Activated naive CD8-positive, alpha-beta T cell treated with anti-CD3 and anti-CD28 coated beads for 36 hours (primary cell): ENCODE measurements around the gene GNAL. TPM values are rescaled to one million over a fixed set of nuclear protein-coding genes. Genes with fewer than 3 reads are reported as not detected.
"Not testable (repeated sequence)": the region's sequence is repeated elsewhere in the genome, so short reads cannot be mapped to it uniquely, and the experiment has no call there.

ENCODE experiments used
- DNase-seq: peaks from one replicate; pipeline ENCODE4 v3.0.0; 2021
- H3K27ac Mint-ChIP-seq: one replicate; pipeline ENCODE4 v1.8.0; 2022; ENCODE audit warnings: mild to moderate bottlenecking, moderate library complexity, mixed read lengths
- H3K27me3 Mint-ChIP-seq: one replicate; pipeline ENCODE4 v1.8.0; 2022; ENCODE audit warnings: mild to moderate bottlenecking, mixed read lengths
- H3K36me3 Mint-ChIP-seq: one replicate; pipeline ENCODE4 v1.8.0; 2021; ENCODE audit warnings: mild to moderate bottlenecking, mixed read lengths
- H3K4me1 Mint-ChIP-seq: one replicate; pipeline ENCODE4 v1.8.0; 2021; ENCODE audit warnings: mixed read lengths
- H3K4me3 Mint-ChIP-seq: one replicate; pipeline ENCODE4 v1.8.0; 2022; ENCODE audit warnings: mild to moderate bottlenecking, moderate library complexity, mixed read lengths
- H3K9me3 Mint-ChIP-seq: one replicate; pipeline ENCODE4 v1.8.0; 2022; ENCODE audit warnings: mixed read lengths
- total RNA-seq, 2 experiments: library from RNA; stranded (reverse); gene quantifications; one replicate each; pipeline ENCODE4 v1.2.3, GENCODE V29; 2021

Gene GNAL
- total RNA-seq, 2 experiments from 2014 or later, result 0.04 TPM; not detected in 1

DNA sequence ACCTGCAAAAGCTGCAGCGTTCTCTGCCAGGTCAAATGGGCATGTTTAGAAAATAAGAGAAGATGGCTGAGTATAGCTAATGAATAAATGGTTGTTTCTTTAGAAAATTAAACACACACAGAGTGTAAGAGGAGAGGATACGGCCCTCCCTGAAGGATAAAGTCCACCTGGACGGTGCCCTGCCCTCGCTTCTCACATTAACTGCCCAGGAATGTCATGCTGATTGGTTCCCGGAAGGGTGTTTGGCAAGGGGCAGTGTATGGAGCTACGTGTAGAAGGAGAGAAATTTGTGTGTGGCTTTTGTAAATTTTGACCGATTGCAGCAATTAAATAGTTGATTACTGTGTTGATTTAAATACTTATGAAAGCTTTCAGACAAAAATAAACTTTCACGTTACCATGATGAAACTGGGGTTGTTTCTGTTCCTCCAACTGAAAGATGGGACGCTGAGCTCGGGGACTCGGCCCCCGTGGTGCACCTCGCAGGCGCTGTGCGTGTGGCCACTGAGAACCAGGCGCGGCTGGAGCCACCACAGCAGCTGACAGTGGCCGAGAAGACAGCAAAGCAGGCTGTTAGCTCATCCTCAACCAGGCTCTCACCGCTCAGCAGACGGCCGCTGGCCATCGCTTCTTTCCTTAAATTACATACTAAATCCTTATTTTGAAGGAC is 196.3 kb downstream of the GNAL start:
- peaks cover 5% of the 10 kb centered on the region for H3K4me1 Mint-ChIP-seq
- H3K27me3 Mint-ChIP-seq, result no peaks in the 10 kb centered on the region
- peaks cover 5% of the 10 kb centered on the region for H3K36me3 Mint-ChIP-seq
- no peak overlapping the region for H3K27ac Mint-ChIP-seq
- no peak overlapping the region for H3K4me3 Mint-ChIP-seq
- H3K9me3 Mint-ChIP-seq, result no peaks in the 10 kb centered on the region
- DNase-seq, result no peak

DNA sequence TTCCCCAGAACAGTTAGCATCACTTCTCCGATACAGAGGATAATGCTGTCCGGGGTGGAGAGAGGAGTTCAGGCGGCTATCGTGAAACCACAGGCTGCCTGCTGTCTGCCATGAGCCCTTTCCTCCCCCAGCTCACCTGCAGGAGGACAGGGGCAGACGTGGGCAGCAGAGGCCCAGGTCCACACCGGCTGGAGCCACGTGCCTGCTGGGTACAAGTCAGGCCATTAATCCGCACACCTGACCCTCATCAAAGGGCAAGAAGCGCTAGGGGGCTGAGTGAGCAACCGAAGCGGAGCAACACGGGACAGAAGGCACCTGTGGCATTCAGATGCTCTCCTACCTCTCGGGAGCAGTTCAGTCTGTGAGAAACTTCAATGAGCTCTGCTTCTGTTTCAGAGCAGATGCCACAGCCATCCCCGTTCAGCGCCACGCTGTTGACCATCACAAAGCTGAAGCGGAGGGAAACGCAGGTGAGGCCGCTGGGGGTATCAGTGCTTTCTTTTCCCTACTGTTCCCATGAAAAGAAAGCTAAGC is 197.6 kb downstream of the GNAL start:
- H3K27me3 Mint-ChIP-seq, result no peaks in the 10 kb centered on the region
- H3K27ac Mint-ChIP-seq, result no peak overlapping the region

DNA sequence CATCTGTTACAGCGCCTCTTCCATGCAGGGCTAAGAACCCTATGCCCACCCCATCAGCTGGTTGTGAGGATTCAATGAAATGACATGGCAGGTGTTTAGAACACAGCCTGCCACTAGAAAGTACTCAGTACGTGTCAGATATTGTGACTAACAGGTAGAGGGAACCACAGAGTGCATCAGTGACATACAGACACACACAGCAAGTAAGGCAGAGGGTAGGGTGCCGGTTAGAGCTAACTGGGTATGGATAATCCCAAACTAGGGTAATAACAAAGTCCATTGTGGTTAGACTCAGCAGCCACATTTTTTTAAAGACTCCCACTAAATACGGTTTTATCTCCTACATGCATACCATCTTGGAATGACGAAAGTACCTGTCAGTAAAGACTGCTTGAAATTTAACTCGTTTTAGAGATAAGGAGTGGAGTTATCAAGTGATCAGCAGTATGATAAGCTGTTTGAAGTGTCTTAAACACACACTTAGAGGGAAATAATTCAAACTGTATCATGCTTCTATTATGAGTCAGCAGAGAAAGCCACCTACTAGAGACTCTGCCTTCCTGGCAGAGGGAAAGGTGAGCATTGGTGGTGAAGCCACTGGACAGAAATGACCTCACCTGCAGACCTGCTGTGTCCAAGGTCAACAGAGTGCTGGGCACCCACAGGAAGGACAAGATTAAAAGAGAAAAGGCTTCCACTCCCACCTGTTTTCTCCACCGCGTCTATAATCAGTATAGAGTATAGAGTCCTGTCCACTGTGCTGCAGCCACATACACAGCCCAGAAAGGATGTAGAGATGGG is 198.5 kb downstream of the GNAL start:
- Mint-ChIP-seq H3K36me3 (peaks cover 7% of the 10 kb centered on the region), H3K27me3 (no peaks in the 10 kb centered on the region), H3K4me1 (peaks cover 5% of the 10 kb centered on the region), H3K9me3 (no peaks in the 10 kb centered on the region), H3K27ac (no peak overlapping the region), H3K4me3 (no peak overlapping the region)
- no peak for DNase-seq

More for the DNA sequence above, 197.6 kb downstream of the GNAL start:
- Mint-ChIP-seq H3K4me3 (no peak overlapping the region), H3K36me3 (peaks cover 7% of the 10 kb centered on the region), H3K9me3 (no peaks in the 10 kb centered on the region), H3K4me1 (peaks cover 5% of the 10 kb centered on the region)
- DNase-seq, result no peak

DNA sequence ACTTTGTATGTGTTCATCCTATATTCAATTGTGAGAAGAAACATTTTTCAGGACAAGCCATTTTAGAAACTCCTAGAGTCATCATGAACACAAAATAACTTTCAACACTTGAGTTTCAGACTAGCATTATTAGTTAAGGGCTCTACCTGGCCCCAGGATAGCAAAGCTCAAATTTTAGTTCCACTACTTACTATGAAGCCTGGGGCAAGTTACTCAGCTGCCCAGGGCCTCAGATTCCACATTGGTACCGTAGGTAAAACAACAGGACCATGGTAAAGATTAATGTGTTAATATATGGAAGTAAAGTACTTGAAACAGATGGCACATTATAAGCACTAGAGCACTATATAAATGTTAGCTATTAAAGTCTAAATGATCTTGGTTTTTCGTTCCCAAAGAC is 199.7 kb downstream of the GNAL start:
- no peaks in the 10 kb centered on the region for H3K27me3 Mint-ChIP-seq
- DNase-seq, result no peak
- no peak overlapping the region for H3K4me3 Mint-ChIP-seq
- peaks cover 10% of the 10 kb centered on the region for H3K36me3 Mint-ChIP-seq
- H3K9me3 Mint-ChIP-seq, result no peaks in the 10 kb centered on the region
- peaks cover 5% of the 10 kb centered on the region for H3K4me1 Mint-ChIP-seq
- H3K27ac Mint-ChIP-seq, result no peak overlapping the region

DNA sequence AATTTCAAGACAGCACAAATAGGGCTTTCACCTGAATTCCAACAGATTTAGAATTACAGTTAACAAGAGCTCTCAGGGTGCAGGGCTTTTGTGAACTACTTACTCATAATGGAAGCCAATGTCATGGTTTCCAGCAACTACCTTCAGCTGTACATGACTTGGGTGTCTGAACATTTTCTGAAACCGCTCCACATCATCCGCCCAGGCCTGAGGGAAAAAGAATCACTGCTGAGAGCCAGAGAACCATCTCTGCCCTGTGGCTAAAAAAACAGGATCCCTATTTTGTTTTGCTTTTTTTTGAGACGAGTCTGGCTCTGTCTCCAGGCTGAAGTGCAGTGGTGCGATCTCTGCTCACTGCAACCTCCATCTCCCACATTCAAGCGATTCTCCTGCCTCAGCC is 200.2 kb downstream of the GNAL start:
- Mint-ChIP-seq H3K4me1 (peaks cover 4% of the 10 kb centered on the region), H3K27me3 (no peaks in the 10 kb centered on the region), H3K36me3 (peaks cover 10% of the 10 kb centered on the region), H3K9me3 (no peaks in the 10 kb centered on the region), H3K4me3 (no peak overlapping the region), H3K27ac (no peak overlapping the region)
- DNase-seq, result no peak

DNA sequence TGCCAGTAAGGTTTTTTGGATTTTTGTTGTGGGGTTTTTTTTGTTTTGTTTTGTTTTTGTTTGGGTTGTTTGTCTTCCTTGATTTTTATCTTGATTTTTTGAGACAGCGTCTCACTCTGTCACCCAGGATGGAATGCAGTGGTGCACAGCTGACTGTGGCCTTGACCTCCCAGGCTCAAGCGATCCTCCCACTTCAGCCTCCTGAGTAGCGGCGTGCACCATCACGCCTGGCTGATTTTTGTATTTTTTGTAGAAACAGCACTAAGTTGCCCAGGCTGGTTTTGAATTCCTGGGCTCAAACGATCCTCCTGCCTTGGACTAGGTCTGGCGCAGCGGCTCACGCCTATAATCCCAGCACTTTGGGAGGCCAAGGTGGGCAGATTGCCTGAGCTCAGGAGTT is 202.7 kb downstream of the GNAL start:
- no peak for DNase-seq
- H3K4me3 Mint-ChIP-seq, result no peak overlapping the region
- H3K27me3 Mint-ChIP-seq, result no peaks in the 10 kb centered on the region
- H3K9me3 Mint-ChIP-seq, result no peaks in the 10 kb centered on the region
- no peaks in the 10 kb centered on the region for H3K4me1 Mint-ChIP-seq
- peaks cover 13% of the 10 kb centered on the region for H3K36me3 Mint-ChIP-seq
- no peak overlapping the region for H3K27ac Mint-ChIP-seq

DNA sequence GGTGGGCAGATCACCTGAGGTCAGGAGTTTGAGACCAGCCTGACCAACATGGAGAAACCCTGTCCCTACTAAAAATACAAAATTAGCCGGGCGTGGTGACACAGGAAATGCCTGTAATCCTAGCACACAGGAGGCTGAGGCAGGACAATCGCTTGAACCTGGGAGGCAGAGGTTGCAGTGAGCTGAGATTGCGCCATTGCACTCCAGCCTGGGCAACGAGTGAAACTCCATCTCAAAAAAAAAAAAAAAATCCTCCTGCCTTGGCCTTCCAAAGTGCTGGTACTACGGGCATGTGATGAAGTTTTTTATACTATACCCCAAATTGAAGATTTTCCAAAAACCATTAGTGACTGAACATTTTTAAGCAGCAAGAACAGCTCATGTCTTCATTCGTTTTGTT is 203.4 kb downstream of the GNAL start:
- H3K36me3 Mint-ChIP-seq, result peaks cover 17% of the 10 kb centered on the region
- not testable (repeated sequence) for H3K4me1 Mint-ChIP-seq, H3K4me3 Mint-ChIP-seq, H3K27me3 Mint-ChIP-seq, DNase-seq, H3K27ac Mint-ChIP-seq, H3K9me3 Mint-ChIP-seq

DNA sequence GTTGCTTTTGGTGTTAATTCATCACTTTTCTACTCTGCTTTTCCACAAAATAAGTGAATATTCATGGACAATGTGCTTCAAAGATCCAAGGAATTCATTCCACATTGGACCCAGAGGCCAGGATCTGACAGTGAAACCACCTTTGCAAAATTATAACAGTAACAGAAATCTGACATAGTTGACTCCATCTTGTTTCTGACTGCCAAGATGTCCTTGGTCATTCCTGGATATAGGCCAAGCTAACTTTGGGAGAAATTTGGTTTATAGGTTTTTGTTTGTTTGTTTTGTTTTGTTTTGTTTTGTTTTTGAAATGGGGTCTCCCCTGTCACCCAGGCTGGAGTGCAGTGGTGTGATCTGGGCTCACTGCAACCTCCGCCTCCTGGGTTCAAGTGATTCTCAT is 208.7 kb downstream of the GNAL start:
- H3K27ac Mint-ChIP-seq, result no peak overlapping the region
- H3K4me1 Mint-ChIP-seq, result peaks cover 2% of the 10 kb centered on the region
- peaks cover 23% of the 10 kb centered on the region for H3K36me3 Mint-ChIP-seq
- H3K27me3 Mint-ChIP-seq, result no peaks in the 10 kb centered on the region
- no peak for DNase-seq
- H3K9me3 Mint-ChIP-seq, result no peaks in the 10 kb centered on the region
- no peak overlapping the region for H3K4me3 Mint-ChIP-seq

DNA sequence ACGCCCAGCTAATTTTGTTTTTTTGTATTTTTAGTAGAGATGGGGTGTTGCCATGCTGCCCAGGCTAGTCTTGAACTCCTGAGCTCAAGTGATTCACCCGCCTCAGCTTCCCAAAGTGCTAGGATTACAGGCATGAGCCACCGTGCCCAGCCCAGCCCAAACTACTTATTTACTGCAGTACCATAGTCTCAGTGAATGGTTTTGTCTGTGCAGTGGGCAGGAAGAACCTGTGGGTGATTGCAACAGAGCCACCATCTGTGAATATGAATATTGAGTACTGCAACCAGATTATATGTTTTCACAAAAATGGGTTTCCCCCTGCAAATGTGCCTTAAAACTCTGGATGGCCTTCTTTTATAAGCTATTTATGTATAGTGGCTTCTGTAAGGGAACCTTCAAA is 210.0 kb downstream of the GNAL start:
- peaks cover 22% of the 10 kb centered on the region for H3K36me3 Mint-ChIP-seq
- no peak for DNase-seq
- H3K4me1 Mint-ChIP-seq, result peaks cover 6% of the 10 kb centered on the region
- no peaks in the 10 kb centered on the region for H3K9me3 Mint-ChIP-seq
- H3K27ac Mint-ChIP-seq, result no peak overlapping the region
- H3K4me3 Mint-ChIP-seq, result no peak overlapping the region
- H3K27me3 Mint-ChIP-seq, result no peaks in the 10 kb centered on the region

DNA sequence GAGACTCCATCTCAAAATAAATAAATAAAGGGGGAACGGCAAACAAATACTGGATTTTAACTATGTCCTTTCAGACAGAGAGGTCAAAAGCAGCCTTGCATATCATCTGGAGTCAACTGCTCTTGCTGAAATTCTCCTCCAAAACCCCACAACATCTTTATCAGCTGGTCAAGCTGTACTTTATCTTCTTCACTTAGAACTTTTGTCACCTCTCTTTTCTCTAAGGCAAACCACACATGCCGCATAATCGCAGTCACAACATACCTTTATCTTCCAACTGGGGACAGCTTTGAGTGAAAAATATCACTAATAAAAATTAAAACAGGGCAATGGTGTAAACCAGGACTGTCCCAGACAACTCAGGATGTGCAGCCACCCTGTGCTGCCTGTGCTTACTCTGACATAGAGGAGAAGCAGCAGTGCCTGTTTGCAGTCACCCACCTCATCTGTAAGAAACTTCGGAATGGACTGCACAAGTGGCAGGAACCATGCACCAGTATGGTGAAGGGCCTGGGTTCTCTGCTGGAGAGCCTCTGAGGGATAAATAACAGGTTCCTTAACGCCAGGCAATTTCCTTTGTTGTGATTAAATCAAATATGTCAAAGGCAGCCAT is 212.9 kb downstream of the GNAL start:
- H3K36me3 Mint-ChIP-seq, result peaks cover 21% of the 10 kb centered on the region
- no peak overlapping the region for H3K4me3 Mint-ChIP-seq
- peaks cover 13% of the 10 kb centered on the region for H3K4me1 Mint-ChIP-seq
- H3K27ac Mint-ChIP-seq, result no peak overlapping the region
- H3K9me3 Mint-ChIP-seq, result no peaks in the 10 kb centered on the region
- H3K27me3 Mint-ChIP-seq, result no peaks in the 10 kb centered on the region
- no peak for DNase-seq

DNA sequence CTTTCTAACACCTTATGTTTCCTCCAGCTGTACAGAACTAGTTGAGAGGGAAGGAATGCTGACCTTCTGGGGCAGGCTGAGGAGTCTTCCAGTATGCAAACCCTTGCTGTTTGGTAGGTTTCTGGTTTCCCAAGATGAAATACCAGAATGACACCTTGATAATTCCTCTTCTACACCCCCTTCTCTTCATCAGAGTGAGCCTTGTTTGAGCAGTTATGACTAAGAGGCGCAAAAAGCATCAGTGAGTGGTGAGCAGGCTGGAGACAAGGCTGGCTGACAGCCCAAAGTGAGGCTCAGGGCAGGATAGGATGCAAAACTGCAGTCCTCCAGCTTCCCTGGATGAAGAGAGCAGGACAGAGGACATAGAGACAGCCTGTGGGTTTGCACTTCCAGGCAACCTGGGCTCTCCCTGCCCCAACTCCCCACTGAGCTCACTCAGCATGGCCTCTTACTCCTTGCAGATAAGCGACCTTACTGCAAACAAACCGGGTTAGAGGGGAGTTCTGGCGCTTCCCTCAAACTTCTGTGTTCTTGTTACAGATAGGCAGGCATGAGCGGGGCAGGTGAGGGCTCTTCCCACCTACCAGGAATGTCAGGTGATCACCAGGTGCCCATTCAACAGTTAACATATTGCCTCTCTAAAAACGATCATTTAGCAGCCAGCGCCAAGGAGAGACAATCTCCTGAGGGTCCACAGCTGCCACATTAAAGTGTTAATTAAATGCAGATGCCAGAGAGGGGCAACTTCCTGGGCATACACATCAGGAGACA is 213.6 kb downstream of the GNAL start:
- no peaks in the 10 kb centered on the region for H3K27me3 Mint-ChIP-seq
- peaks cover 18% of the 10 kb centered on the region for H3K36me3 Mint-ChIP-seq
- peaks cover 18% of the 10 kb centered on the region for H3K4me1 Mint-ChIP-seq
- H3K27ac Mint-ChIP-seq, result no peak overlapping the region
- no peaks in the 10 kb centered on the region for H3K9me3 Mint-ChIP-seq
- H3K4me3 Mint-ChIP-seq, result no peak overlapping the region
- no peak for DNase-seq

DNA sequence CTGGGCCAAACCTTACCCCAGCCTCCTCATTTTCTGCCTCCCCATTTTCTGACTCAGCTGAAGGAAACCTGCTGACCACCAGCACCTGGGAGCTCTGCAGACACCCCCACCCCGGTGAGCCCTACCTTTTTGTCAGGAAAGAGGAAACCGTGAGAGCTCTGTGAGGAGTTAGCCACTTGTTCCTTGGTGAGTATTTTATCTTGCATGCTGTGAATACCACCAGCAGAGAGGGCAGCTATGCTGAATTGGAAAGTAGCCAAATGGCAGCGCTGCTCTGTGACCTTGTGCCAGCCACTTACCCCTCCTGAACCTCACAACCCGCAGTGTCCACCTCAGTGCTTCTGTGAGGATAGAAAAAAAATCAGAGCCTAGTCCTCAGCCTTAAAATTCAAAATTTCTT is 216.5 kb downstream of the GNAL start:
- Mint-ChIP-seq H3K27me3 (no peaks in the 10 kb centered on the region), H3K36me3 (peaks cover 15% of the 10 kb centered on the region), H3K27ac (peak overlapping the region; percentile 20), H3K4me3 (no peak overlapping the region), H3K4me1 (peaks cover 22% of the 10 kb centered on the region), H3K9me3 (no peaks in the 10 kb centered on the region)
- no peak for DNase-seq

DNA sequence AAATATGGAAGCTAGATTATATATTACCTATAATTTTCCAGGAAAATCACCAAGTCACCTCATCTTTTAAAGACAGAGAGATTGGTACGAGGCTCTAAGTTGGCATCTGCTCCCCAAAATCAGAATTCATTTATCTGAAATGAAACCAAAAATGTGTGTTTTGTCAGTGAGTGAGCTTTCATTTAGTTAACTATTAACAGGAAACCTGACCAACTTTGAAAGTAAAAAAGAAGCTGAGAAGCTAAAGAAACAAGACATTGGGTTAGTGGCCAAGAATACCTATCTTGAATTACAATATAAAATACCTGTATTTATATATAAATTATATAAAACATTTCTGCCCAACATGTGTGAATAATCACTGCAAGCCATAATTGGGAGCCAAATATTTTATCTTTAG is 217.1 kb downstream of the GNAL start:
- Mint-ChIP-seq H3K9me3 (no peaks in the 10 kb centered on the region), H3K4me3 (no peak overlapping the region), H3K4me1 (peaks cover 22% of the 10 kb centered on the region), H3K27me3 (no peaks in the 10 kb centered on the region), H3K27ac (peak overlapping the region; percentile 20), H3K36me3 (peaks cover 15% of the 10 kb centered on the region)
- no peak for DNase-seq

DNA sequence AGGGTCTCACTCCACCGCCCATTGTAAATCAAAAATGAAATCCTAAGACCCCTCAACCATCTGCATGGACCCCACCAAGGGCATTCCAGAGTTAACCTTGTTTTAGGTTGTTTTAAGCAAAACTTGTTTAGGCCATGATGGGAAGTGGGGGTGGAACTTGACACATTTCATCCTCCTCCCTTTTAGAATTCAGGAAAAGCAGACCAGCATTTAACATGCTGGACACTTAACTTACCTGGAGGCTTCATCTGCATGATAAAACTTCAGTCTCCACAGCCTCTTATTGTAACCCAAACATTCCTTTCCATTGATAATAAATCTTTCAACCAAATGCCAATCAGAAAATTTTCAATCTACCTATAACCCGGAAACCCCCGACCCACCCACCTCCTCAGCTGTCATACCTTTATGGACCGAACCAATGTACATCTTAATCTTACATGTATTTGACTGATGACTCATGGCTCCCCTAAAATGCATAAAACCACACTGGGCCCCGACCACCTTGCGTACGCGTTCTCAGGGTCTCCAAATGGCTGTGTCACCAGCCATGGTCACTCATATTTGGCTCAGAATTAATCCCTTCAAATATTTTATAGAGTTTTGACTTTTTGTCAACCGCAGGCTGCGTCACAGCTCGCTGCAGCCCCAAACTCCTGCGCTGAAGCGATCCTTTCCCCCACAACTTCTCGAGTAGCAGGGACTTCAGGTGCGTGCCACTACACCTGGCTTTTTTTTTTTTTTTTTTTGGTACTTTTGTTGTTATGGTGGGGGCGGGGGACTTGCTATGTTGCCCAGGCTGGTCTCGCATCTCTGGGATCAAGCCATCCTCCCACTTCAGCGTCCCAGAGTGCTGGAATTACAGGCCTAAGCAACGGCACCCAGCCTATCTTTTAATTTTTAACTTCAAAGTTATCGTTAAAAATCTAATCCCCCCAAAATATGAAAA is 218.1 kb downstream of the GNAL start:
- peak overlapping the region; percentile 90 for H3K27ac Mint-ChIP-seq
- H3K4me3 Mint-ChIP-seq, result peak overlapping the region; percentile 91
- no peaks in the 10 kb centered on the region for H3K9me3 Mint-ChIP-seq
- H3K4me1 Mint-ChIP-seq, result peaks cover 22% of the 10 kb centered on the region
- DNase-seq, result no peak
- no peaks in the 10 kb centered on the region for H3K27me3 Mint-ChIP-seq
- H3K36me3 Mint-ChIP-seq, result peaks cover 10% of the 10 kb centered on the region
